AG10803 (cell line): ENCODE results near the gene BCAS3.

Source experiments
- DNase-seq: peaks from one replicate; pipeline ENCODE4 v3.0.0; 2010; ENCODE audit warnings: low read depth
- H3K4me3 ChIP-seq: 2 replicates; pipeline ENCODE4 v1.5.1; 2011; ENCODE audit warnings: mild to moderate bottlenecking, low read length, control low read depth
- CTCF ChIP-seq: conservative IDR thresholded peaks from 2 replicates; pipeline ENCODE4 v1.5.1; 2011; ENCODE audit warnings: mild to moderate bottlenecking, low read length, control low read depth, inconsistent platforms

BCAS3 gene

GRCh38 chr17:61314368-61315078 lies 636.9 kb downstream of the BCAS3 start:
- no peak overlapping the region for H3K4me3 ChIP-seq
- DNase-seq: peak; percentile 83
- peak; percentile 26; the same call in 1 of the 2 replicates for TF ChIP-seq CTCF

GRCh38 chr17:61316633-61317032 lies 639.0 kb downstream of the BCAS3 start:
- no peak overlapping the region for H3K4me3 ChIP-seq
- TF ChIP-seq CTCF: no peak
- no peak for DNase-seq

GRCh38 chr17:61317779-61318178 lies 640.1 kb downstream of the BCAS3 start:
- DNase-seq: no peak
- TF ChIP-seq CTCF: no peak
- no peak overlapping the region for H3K4me3 ChIP-seq

- no peak for DNase-seq
- no peak overlapping the region for H3K4me3 ChIP-seq
- TF ChIP-seq CTCF: no peak
These were observed 641.0 kb downstream of the BCAS3 start for GRCh38 chr17:61318684-61319098.

GRCh38 chr17:61321344-61321743 lies 643.7 kb downstream of the BCAS3 start:
- no peak for TF ChIP-seq CTCF
- DNase-seq: no peak

GRCh38 chr17:61322325-61323002 lies 644.8 kb downstream of the BCAS3 start:
- no peak for TF ChIP-seq CTCF
- no peak for DNase-seq
- H3K4me3 ChIP-seq: no peak overlapping the region

More at GRCh38 chr17:61321344-61321743, 643.7 kb downstream of the BCAS3 start:
- no peak overlapping the region for H3K4me3 ChIP-seq
